Coronary artery (tissue), 2 donors: ENCODE measurements around the gene SPEM2.
A peak's percentile ranks its signal among the peaks of the same experiment; 100 is the strongest.

Source experiments
- DNase-seq: peaks from one replicate; pipeline ENCODE4 v3.0.0-alpha.2; 2017; ENCODE audit warnings: low spot score
- H3K27ac ChIP-seq, 2 donors: fragments of 200-600 bp; sonication (generic); one replicate each; pipeline ENCODE4 v1.5.1; 2016 to 2019
- H3K4me3 ChIP-seq: fragments of 200-600 bp; sonication (generic); 2 replicates; pipeline ENCODE4 v1.5.1; 2016; ENCODE audit warnings: mild to moderate bottlenecking, moderate library complexity
- TF ChIP-seq, protein P1 (sequence below): fragments of 200-600 bp; sonication (generic); IDR thresholded peaks from one replicate; pipeline ENCODE4 v1.5.1; 2019; ENCODE audit warnings: antibody characterized with exemption

Gene SPEM2

DNA sequence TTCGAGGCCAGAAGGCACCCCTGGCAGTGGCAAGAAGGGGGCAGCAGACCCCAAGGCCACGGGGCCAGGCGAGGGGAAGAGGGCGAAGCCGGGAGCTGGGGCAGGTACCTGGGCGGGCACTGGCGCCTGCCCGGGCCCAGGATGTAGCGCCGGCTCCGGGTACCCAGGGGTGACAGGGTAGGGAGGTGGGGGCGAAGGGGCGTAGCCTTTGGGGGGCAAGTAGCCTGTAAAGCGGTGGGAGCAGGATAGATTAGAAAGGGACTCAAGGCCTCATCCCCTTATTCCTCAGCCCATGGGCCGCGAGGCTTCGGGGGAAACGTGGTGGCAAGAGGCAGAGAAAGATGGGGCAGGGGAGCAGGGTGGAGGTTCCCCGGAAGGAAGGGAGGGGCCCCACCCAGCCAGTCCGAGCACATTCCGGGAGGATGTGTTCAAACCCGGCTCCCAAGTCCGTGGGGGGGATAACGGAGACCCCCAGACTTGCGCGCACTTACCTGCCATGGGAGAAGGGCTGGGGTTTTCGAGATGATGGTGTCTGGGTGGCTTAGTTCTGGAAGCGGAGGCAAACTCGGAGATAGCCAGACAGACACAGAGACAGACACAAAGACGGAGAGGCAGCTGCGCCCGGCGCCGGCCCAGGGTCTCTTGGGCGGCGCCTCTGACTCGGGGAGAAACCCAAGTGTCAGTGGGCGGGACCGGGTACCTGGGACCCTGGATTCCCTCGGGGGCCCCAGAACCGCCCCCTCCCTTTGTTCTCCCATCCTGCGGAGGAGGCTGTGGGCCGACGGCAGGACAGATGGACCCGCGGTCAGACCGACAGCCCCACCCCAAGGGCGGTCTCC, 31.6 kb upstream of the SPEM2 start:
- TF ChIP-seq, protein P1, sequence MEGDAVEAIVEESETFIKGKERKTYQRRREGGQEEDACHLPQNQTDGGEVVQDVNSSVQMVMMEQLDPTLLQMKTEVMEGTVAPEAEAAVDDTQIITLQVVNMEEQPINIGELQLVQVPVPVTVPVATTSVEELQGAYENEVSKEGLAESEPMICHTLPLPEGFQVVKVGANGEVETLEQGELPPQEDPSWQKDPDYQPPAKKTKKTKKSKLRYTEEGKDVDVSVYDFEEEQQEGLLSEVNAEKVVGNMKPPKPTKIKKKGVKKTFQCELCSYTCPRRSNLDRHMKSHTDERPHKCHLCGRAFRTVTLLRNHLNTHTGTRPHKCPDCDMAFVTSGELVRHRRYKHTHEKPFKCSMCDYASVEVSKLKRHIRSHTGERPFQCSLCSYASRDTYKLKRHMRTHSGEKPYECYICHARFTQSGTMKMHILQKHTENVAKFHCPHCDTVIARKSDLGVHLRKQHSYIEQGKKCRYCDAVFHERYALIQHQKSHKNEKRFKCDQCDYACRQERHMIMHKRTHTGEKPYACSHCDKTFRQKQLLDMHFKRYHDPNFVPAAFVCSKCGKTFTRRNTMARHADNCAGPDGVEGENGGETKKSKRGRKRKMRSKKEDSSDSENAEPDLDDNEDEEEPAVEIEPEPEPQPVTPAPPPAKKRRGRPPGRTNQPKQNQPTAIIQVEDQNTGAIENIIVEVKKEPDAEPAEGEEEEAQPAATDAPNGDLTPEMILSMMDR, result no peak
- peak overlapping the region; percentile 93 for H3K4me3 ChIP-seq
- DNase-seq, result no peak
- H3K27ac ChIP-seq, result peak overlapping the region; percentile 89 to 96

DNA sequence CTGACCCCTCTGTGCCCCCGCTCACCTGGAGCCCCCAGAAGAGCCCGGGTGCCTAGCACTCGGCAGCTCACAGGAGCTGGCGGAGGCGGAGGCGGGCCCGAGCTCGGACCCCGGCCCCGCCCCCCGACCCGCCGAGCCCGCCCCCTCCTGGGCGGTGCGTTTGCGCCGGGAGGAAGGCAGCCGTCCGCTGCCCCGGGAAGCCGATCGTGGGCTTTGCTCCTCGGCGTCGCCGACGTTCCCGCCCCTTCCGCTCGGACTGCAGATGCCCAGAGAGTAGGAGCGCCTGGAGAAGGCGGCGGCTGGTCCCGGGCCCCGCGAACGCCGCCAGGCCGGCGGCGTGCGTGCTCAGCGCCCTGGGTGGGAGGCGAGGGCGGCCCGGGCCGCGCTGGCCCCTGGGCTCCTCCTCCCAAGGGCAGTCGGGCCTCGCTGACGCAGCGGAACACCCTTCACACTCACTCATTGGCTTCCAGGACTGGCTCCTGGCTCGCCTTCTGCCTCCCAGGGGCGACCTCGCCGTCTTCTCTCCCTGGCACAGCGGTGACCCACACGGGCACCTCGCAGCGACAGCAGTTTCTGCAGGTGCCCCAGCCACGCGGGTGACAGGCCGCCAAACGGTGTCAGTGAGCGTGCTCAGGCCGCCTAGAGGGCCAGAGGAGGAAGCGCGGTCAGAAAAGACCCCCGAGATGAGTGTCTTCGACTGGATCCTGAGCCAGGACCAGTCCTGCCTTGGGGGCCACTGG, 30.8 kb upstream of the SPEM2 start, which contains the start of gene PLSCR3:
PLSCR3 (minus strand) TSS at position 74 of the 740 bp plus-strand sequence. CDS start 415 bp downstream, outside the sequence.
- peak; percentile 90 for DNase-seq
- Histone ChIP-seq H3K4me3 (peak within 1 kb of the TSS; percentile 93), H3K27ac (peak within 1 kb of the TSS; percentile 89 to 96)
- TF ChIP-seq, protein P1, result no peak

DNA sequence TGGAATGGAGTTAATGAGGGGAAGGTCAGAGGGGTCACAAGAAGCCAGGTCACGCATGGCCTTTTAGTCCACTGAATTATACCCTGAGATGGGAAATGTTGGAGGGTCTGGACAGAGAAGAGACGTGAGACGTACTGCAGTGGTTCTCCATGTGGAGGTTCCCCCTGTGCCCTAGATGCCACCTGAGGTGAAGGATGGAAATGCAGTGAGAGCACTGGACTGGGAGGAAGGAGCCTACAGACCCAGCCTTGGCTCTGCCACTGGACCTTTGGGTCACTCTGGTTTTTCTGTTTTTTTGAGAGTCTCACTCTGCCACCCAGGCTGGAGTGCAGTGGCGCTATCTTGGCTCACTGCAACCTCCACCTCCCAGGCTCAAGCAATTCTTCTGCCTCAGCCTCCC, 29.3 kb upstream of the SPEM2 start:
- TF ChIP-seq, protein P1, result no peak
- DNase-seq, result no peak
- H3K27ac ChIP-seq, result no peak overlapping the region
- H3K4me3 ChIP-seq, result no peak overlapping the region

DNA sequence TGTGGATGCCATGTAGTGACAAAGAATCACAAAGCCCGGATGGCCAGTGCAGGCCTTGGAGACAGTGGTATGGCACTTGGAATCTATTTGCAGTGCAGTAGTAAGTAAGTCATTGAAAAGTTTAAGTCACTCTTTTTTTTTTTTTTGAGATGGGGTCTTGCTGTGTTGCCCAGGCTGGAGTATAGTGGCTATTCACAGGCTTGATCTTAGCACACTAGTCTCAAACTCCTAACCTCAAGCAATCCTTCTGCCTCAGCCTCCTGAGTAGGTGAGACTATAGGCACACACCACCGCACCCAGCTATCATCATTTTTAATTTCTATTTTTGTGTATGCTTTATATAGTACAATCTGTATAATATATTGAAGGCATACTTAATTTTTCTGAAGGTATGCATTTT, 26.8 kb upstream of the SPEM2 start:
- no peak overlapping the region for H3K4me3 ChIP-seq
- no peak overlapping the region for H3K27ac ChIP-seq
- DNase-seq, result no peak
- TF ChIP-seq, protein P1, result no peak

DNA sequence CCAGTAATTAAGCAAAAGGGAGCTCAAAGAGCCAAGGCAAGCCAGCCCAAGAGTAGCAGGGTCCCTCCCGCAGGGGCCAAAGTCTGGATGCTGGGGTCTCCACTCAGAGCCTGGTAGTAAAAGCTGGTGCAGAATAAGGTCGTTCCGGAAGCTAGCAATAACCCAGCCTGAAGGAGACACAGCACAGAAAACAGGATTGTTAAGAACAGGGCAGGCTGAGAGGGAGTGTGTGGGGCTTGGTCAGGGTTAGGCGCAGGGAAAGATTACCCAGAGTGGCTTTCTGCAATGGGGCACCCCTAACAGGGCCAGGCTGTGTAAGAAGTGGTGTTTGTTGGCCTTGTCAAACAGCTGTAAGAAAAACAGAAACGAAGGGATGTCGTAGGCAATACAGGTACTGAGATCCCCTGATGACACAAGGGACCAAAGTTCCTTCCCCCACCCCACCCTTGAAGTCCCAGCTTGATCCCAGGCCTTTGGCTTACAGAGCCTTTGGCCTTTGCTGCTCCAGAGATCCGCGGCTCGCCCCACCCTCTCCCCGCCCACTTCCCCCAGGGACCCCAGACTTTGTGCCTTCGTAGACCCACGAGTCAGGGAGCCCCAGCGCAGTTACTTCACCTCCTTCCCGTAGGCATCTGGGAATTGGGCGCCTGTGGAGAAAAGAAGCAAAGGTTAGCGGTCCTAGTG, 22.2 kb upstream of the SPEM2 start:
- TF ChIP-seq, protein P1, result no peak
- peak overlapping the region; percentile 73 to 98 for H3K27ac ChIP-seq
- DNase-seq, result no peak
- H3K4me3 ChIP-seq, result peak overlapping the region; percentile 90

DNA sequence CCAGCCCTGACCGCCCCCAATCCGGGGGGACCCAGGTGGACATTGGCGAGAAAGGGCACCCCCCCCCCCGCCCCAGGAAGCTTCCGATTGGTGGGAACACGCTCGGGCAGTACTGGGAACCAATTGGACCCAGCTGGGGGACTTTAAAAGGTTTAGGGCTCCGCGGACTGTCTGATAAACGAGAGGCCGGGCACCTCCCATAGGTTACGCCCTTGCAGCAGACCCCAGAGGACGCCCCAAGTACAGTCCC, 21.8 kb upstream of the SPEM2 start:
- H3K4me3 ChIP-seq, result peak overlapping the region; percentile 90
- H3K27ac ChIP-seq, result peak overlapping the region; percentile 73 to 98
- TF ChIP-seq, protein P1, result no peak
- DNase-seq, result no peak
